ENCODE results near the gene VBP1.

DNA sequence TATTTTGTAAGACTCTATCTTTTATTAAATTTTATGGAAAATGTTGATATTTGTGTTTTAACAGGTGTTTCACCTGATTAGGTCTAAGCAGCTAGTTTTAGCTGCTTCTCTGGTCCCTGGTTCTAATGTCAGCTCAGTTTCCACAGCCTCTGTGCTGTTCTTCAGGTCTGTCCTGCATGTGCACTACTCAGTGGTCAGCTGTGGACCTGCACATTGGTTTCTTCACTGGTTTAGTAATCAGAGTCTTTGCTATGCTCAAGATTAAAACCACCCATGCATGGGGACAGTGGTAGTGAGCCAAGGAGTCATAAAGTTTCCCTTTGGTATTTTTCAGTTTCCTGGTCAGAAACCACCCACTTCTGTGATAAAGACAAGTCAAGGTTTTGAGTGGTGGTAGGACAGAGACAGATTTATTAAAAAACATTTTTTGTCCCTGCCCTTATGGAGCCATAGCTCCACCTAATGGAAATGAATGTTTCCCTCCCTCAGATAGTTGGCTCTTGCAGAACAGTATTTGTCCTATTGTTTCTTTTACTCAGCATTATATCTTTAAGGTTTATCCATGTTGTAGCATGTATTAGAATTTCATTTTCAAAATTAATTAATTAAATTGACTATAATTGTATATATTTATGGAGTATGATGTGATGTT lies 36.8 kb upstream of the VBP1 start:
- TF ChIP-seq POLR2AphosphoS5 (IDR thresholded peaks at IDR 0.05): no peak
- TF ChIP-seq, protein P1, sequence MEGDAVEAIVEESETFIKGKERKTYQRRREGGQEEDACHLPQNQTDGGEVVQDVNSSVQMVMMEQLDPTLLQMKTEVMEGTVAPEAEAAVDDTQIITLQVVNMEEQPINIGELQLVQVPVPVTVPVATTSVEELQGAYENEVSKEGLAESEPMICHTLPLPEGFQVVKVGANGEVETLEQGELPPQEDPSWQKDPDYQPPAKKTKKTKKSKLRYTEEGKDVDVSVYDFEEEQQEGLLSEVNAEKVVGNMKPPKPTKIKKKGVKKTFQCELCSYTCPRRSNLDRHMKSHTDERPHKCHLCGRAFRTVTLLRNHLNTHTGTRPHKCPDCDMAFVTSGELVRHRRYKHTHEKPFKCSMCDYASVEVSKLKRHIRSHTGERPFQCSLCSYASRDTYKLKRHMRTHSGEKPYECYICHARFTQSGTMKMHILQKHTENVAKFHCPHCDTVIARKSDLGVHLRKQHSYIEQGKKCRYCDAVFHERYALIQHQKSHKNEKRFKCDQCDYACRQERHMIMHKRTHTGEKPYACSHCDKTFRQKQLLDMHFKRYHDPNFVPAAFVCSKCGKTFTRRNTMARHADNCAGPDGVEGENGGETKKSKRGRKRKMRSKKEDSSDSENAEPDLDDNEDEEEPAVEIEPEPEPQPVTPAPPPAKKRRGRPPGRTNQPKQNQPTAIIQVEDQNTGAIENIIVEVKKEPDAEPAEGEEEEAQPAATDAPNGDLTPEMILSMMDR (IDR thresholded peaks at IDR 0.05): no peak
- TF ChIP-seq POLR2A (IDR thresholded peaks at IDR 0.05): no peak

Measured in gastroesophageal sphincter (tissue), 3 donors.